ENCODE results near the gene PRR14L.
"Not testable (repeated sequence)": the region's sequence is repeated elsewhere in the genome, so short reads cannot be mapped to it uniquely, and the experiment has no call there.

DNA sequence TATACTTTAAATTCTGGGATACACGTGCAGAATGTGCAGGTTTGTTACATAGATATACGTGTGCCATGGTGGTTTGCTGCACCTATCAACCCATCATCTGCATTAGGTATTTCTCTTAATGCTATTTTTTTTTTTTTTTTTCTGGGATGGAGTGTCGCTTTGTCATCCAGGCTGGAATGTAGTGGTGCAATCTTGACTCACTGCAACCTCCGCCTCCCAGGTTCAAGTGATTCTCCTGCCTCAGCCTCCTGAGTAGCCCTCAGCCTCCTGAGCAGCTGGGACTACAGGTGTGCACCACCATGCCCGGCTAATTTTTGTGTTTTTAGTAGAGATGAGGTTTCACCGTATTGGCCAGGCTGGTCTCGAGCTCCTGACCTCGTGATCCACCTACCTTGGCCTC is 49.4 kb upstream of the PRR14L start:
- TF ChIP-seq CTCF, POLR2A (IDR thresholded peaks at IDR 0.05): not testable (repeated sequence)
